Immature natural killer cell (primary cell): ENCODE results near the gene CD69. TPM values are rescaled to one million over a fixed set of nuclear protein-coding genes. Genes with fewer than 3 reads are reported as not detected.

Source experiments
- DNase-seq, 3 donors: peaks; one replicate each; pipeline ENCODE4 v3.0.0; 2022; ENCODE audit warnings: mixed read lengths in 1 of 3
- H3K27ac Mint-ChIP-seq, 6 donors: one replicate each; pipeline ENCODE4 v1.8.0; 2020; ENCODE audit warnings: mixed read lengths in 6 of 6, mild to moderate bottlenecking in 5 of 6, inconsistent platforms in 4 of 6, moderate library complexity in 3 of 6
- H3K27me3 Mint-ChIP-seq, 3 donors: one replicate each; pipeline ENCODE4 v1.8.0; 2020 to 2021; ENCODE audit warnings: low read depth in 3 of 3, mild to moderate bottlenecking in 3 of 3, mixed read lengths in 3 of 3, moderate library complexity in 3 of 3, inconsistent platforms in 1 of 3
- H3K36me3 Mint-ChIP-seq, 3 donors: one replicate each; pipeline ENCODE4 v1.8.0; 2020; ENCODE audit warnings: mixed read lengths in 3 of 3, inconsistent platforms in 2 of 3, mild to moderate bottlenecking in 2 of 3
- H3K4me1 Mint-ChIP-seq, 2 donors: one replicate each; pipeline ENCODE4 v1.8.0; 2020; ENCODE audit warnings: inconsistent platforms in 2 of 2, mild to moderate bottlenecking in 2 of 2, mixed read lengths in 2 of 2, moderate library complexity in 1 of 2
- H3K4me3 Mint-ChIP-seq, 5 donors: one replicate each; pipeline ENCODE4 v1.8.0; 2020; ENCODE audit warnings: mild to moderate bottlenecking in 5 of 5, mixed read lengths in 5 of 5, inconsistent platforms in 3 of 5, moderate library complexity in 3 of 5
- H3K9me3 Mint-ChIP-seq, 6 donors: one replicate each; pipeline ENCODE4 v1.8.0; 2020; ENCODE audit warnings: mild to moderate bottlenecking in 6 of 6, mixed read lengths in 6 of 6, inconsistent platforms in 4 of 6, moderate library complexity in 3 of 6
- polyA plus RNA-seq, 3 donors: library from polyadenylated mRNA; unstranded; fragments of 300-500 nt; fragmentation: Illumina TruSeq; gene quantifications; one replicate each; pipeline ENCODE4 v1.2.3, GENCODE V29; 2021

Gene CD69
- polyA plus RNA-seq, 3 donors from 2014 or later: 142 to 434 (median 240) TPM

DNA sequence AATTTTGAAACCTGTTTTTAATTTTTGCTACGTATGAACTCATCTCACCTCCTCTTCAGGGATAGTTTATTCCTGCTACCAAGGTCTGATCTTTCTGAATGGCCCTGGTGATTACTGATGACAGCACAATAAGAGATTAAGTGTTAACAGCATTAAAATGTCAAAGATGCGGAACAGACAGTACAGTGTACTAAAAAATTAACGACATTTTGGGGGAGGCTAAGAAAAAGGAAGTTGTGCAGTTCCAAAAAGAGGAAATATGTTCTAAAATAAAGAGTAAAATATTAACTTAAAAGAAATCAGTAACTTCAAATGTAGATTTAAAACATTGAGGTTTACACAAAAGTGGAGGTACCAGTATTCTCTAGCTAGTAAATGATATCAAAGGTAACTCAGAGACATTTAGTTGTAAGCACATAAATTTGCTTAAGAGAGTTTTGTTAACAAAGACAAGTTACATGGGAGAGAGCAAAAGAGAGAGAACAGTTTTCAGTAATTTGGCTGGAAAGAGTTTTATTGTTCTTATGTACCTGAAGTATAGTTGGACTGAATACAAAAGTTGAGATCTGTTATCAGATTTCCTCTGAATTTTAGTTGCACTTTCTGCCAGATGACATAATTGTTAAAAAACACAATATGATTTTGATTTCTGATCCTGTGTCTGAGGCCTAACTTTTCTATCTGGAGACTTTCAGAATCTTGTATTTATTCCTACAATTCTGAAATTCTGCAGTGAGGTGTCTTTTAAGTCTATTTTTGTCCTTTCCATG is 23.6 kb downstream of the CD69 start:
- no peak for DNase-seq
- Mint-ChIP-seq H3K4me1 (peaks cover 46 to 65% of the 10 kb centered on the region in 2 donors), H3K4me3 (peak overlapping the region in 3 of 5 donors; percentile 5 to 36 (median 16))

DNA sequence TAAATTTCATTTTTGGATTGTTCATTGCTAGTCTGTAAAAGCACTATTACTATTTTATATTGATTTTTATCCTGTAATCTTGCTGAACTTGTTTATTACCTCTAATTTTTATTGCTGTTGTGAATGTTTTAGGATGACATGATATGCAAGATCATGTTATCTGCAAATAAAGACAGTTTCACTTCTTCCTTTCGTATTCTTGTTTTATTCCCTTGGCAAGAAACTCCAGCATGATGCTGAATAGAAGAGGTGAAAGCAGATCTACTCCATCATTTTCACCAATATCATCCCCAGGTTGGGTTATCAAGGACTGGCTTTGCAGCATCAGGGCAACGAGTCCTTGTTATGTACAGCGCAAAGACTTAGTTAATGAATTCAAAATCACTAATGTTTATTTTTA is 25.1 kb downstream of the CD69 start:
- no peak for DNase-seq
- H3K27me3 Mint-ChIP-seq: peaks cover 2% of the 10 kb centered on the region in 3 donors
- H3K27ac Mint-ChIP-seq: no peak overlapping the region
- no peak overlapping the region for H3K4me3 Mint-ChIP-seq
- H3K36me3 Mint-ChIP-seq: no peaks in the 10 kb centered on the region
- H3K9me3 Mint-ChIP-seq: no peaks in the 10 kb centered on the region
- peaks cover 37 to 54% of the 10 kb centered on the region in 2 donors for H3K4me1 Mint-ChIP-seq

More for the DNA sequence above, 23.6 kb downstream of the CD69 start:
- Mint-ChIP-seq H3K36me3 (no peaks in the 10 kb centered on the region), H3K27ac (peak overlapping the region; percentile 33 to 88 (median 62)), H3K9me3 (no peaks in the 10 kb centered on the region), H3K27me3 (peaks cover 3 to 7% (median 4%) of the 10 kb centered on the region in 3 donors)

DNA sequence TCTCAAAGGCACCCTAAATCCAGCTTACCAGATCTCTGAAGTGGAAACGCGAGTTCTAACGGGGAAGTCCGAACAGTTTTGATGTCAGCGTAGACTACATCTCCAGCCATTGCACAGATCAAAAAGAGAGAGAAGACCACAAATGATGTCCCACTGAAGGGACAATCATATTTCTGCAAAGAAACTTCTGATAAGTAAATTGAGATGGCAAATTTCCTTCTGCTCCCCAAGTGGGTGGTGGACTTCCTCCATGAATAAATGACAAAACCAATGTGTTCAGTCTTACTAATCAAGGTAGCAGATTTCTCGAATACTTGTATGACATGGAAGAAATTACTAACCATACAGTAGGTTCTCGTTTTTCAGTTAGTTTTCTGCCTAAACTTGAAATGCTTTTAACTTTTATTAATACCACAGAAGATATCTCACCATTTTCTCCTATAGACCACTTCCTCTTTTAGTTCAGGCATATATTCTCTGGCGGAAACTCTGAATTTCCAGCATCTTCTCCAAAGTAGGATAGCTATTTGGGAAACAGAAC is 27.7 kb downstream of the CD69 start, which contains the start of gene CLECL1:
Gene CLECL1, minus strand, starts transcription at position 177 of the 541 bp plus-strand sequence.
- peak within 1 kb of the TSS in 4 of 6 donors; percentile 1 to 64 (median 32) for H3K27ac Mint-ChIP-seq
- peaks cover 20 to 35% of the 10 kb centered on the region in 2 donors for H3K4me1 Mint-ChIP-seq
- no peak for DNase-seq
- H3K36me3 Mint-ChIP-seq: no peaks in the 10 kb centered on the region
- H3K4me3 Mint-ChIP-seq: peak within 1 kb of the TSS in 4 of 5 donors; percentile 10 to 47 (median 30)
- H3K9me3 Mint-ChIP-seq: no peaks in the 10 kb centered on the region
- H3K27me3 Mint-ChIP-seq: peaks cover 2% of the 10 kb centered on the region in 3 donors

DNA sequence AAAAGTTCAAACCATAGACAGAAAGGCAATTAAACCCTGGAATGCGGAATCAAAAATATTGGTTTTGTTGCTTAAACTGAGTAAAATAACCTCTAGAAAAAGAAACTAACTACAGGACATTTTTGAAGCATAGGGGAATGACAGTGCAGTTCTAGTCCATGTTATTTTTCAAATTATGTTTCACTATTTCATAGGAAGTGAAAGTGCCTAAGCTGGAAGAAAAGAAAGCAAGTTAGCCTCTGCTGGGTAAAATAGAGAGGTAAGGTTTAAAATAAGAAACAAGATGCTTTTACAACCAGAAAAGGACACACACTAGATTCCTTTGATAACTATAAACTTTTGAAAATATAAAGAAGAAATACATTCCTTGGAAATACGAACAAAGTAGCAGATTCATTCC is 28.9 kb downstream of the CD69 start:
- Mint-ChIP-seq H3K27ac (no peak overlapping the region), H3K36me3 (no peaks in the 10 kb centered on the region), H3K9me3 (no peaks in the 10 kb centered on the region), H3K4me1 (peaks cover 10 to 24% of the 10 kb centered on the region in 2 donors), H3K4me3 (peak overlapping the region in 1 of 5 donors; percentile 3), H3K27me3 (peaks cover 2% of the 10 kb centered on the region in 3 donors)
- DNase-seq: no peak

DNA sequence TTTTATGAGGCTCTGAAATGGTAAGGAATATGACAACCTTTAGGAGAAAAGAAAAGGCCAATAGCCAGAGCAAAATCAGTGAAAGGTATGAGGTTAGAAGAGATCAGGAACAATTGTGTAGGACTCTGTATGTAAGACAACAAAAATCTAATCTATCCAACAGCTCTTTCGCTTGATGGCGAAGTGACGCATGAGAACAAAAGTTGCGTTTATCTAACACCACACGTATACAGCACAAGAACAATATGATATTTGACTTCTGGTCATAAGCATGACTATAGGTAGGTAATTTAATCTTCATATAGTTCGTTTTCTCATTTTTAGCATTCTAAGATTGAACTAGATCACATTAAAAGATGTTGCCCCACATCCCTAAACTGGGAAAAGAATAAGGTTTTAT is 29.3 kb downstream of the CD69 start:
- Mint-ChIP-seq H3K36me3 (no peaks in the 10 kb centered on the region), H3K27me3 (peaks cover 2% of the 10 kb centered on the region in 3 donors), H3K27ac (no peak overlapping the region), H3K4me1 (peaks cover 7 to 19% of the 10 kb centered on the region in 2 donors), H3K4me3 (peak overlapping the region in 1 of 5 donors; percentile 3), H3K9me3 (no peaks in the 10 kb centered on the region)
- DNase-seq: no peak

DNA sequence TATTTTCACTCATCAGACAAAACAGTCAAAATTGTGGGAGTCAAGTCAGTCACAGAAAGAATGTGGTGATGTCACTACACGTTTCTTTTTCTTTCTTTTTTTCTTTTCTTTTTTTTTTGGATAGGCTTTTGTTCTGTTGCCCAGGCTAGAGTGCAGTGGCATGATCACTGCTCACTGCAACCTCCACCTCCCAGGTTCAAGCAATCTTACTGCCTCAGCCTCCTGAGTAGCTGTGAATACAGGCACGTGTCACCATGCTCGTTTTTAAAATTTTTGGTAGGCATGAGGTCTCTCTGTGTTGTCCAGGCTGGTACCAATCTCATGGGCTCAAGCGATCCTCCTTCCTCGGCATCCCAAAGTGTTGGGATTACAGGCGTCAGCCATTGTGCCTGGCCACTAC is 30.1 kb downstream of the CD69 start:
- no peak overlapping the region for H3K4me3 Mint-ChIP-seq
- H3K27me3 Mint-ChIP-seq: peaks cover 2 to 4% (median 2%) of the 10 kb centered on the region in 3 donors
- H3K9me3 Mint-ChIP-seq: no peaks in the 10 kb centered on the region
- no peak overlapping the region for H3K27ac Mint-ChIP-seq
- H3K36me3 Mint-ChIP-seq: no peaks in the 10 kb centered on the region
- no peak for DNase-seq
- peaks cover 7 to 18% of the 10 kb centered on the region in 2 donors for H3K4me1 Mint-ChIP-seq

DNA sequence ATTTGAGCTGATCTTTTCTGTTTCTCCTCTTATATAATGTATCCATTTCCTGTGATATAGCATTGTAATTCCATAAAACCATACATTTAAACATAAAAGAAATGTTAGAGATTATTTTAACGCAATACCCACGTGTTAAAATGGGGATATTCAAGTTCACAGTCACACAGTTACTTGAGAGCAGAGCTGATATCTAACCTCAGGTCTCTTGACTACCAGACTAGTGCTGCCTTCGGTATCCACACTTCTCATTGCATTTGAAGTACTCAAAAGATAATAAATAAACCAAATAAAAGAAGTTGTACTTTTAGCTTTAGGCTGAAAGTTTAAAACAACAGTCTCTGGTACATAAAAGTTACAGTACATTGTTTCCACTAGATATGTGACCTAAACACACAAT is 30.7 kb downstream of the CD69 start:
- Mint-ChIP-seq H3K36me3 (no peaks in the 10 kb centered on the region), H3K4me1 (peaks cover 7 to 18% of the 10 kb centered on the region in 2 donors), H3K4me3 (no peak overlapping the region), H3K27ac (peak overlapping the region in 1 of 6 donors; percentile 31), H3K9me3 (no peaks in the 10 kb centered on the region), H3K27me3 (peaks cover 2 to 4% (median 2%) of the 10 kb centered on the region in 3 donors)
- no peak for DNase-seq

DNA sequence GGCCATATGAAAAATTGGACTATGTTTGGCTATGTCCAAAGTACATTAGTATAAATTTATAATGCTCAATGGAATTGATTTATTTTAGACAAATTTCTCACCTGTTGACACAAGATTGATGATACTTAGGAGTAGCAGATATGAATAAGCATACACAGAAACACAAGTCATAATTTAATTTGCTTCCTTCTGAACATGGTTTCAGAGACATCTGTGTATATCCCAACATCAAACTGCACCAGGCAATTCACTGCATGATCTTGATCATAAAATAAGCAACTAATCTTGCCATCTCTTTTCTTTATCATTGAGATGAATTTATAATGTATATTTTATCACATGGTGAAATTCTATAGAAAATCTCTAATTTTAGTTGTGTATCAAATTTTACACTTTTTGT is 31.6 kb downstream of the CD69 start:
- Mint-ChIP-seq H3K4me3 (no peak overlapping the region), H3K27me3 (peaks cover 2 to 6% (median 5%) of the 10 kb centered on the region in 3 donors), H3K36me3 (no peaks in the 10 kb centered on the region), H3K9me3 (no peaks in the 10 kb centered on the region), H3K27ac (no peak overlapping the region), H3K4me1 (peaks cover 7 to 18% of the 10 kb centered on the region in 2 donors)
- DNase-seq: no peak

DNA sequence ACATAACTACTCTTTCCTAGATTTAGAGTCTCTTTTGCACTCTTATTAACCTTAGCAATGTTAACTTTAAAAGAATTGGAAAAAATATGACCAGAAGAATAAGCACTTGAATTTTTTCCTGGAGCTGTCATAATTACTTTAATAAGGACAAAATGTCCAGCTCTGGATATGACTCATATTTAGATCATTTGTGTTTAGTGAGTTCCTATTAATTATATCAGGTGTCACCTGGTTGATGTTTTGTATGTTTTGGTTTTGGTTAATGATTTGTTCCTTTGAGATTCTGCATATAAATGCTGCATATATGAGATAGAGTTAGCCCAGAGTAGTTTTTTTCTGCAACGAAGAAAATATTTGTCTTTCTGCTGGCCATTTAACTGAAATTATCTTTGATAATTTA is 32.9 kb downstream of the CD69 start:
- no peaks in the 10 kb centered on the region for H3K9me3 Mint-ChIP-seq
- peaks cover 2 to 11% of the 10 kb centered on the region in 2 donors for H3K4me1 Mint-ChIP-seq
- DNase-seq: no peak
- H3K27ac Mint-ChIP-seq: no peak overlapping the region
- peaks cover 0 to 4% (median 0%) of the 10 kb centered on the region in 3 donors for H3K36me3 Mint-ChIP-seq
- peaks cover 2 to 6% (median 5%) of the 10 kb centered on the region in 3 donors for H3K27me3 Mint-ChIP-seq
- no peak overlapping the region for H3K4me3 Mint-ChIP-seq

DNA sequence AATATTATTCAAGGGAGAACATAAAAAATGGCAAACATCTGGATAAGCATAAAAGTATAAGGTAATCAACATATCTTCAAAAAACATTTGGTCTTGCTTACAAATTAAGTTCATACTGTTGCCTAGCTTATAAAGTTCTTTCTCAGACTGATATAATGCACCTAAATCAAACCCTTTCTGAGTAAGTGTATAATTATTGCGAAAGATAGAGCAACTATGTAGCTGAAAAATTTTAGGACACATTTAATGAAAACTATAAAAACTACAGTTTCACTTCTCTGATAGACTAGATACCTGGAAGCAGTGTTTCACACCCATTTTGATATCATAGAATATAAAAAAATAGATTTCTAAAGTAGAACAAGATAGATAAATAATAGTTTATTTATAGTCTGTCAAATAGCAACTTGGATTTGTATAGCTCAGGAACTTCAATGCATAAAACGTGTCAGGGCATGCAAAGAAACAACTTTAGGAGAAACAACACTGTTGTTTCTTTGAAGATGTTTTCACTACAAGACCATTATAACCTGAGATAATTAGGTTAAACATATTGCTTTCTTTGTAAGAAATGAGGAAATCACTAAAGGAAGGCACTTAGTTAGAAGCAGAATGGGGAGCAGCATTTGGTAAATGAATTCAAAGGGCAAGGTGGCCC is 35.4 kb downstream of the CD69 start:
- Mint-ChIP-seq H3K36me3 (peaks cover 0 to 4% (median 0%) of the 10 kb centered on the region in 3 donors), H3K27me3 (peaks cover 0 to 15% (median 4%) of the 10 kb centered on the region in 3 donors), H3K27ac (no peak overlapping the region), H3K4me3 (no peak overlapping the region), H3K4me1 (no peaks in the 10 kb centered on the region), H3K9me3 (no peaks in the 10 kb centered on the region)
- no peak for DNase-seq

DNA sequence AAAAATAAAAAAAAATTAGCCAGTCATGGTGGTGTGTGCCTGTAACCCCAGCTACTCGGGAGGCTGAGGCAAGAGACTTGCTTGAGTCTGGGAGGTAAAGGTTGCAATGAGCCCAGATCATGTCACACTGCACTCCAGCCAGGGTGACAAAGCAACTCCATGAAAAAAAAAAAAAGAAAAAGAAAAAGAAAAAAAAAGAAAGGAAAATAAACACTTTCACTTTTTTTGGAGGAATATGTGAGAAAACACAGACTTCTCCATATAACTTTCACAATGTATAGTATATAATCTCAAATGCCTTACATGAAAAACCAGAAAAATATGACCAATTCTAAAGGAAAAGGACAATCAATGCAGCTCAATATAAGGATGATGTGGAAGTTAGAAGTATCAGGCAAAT is 36.7 kb downstream of the CD69 start:
- no peak for DNase-seq
- Mint-ChIP-seq H3K4me3 (no peak overlapping the region), H3K36me3 (peaks cover 0 to 4% (median 0%) of the 10 kb centered on the region in 3 donors), H3K4me1 (no peaks in the 10 kb centered on the region), H3K9me3 (no peaks in the 10 kb centered on the region), H3K27me3 (peaks cover 0 to 20% (median 4%) of the 10 kb centered on the region in 3 donors), H3K27ac (no peak overlapping the region)

DNA sequence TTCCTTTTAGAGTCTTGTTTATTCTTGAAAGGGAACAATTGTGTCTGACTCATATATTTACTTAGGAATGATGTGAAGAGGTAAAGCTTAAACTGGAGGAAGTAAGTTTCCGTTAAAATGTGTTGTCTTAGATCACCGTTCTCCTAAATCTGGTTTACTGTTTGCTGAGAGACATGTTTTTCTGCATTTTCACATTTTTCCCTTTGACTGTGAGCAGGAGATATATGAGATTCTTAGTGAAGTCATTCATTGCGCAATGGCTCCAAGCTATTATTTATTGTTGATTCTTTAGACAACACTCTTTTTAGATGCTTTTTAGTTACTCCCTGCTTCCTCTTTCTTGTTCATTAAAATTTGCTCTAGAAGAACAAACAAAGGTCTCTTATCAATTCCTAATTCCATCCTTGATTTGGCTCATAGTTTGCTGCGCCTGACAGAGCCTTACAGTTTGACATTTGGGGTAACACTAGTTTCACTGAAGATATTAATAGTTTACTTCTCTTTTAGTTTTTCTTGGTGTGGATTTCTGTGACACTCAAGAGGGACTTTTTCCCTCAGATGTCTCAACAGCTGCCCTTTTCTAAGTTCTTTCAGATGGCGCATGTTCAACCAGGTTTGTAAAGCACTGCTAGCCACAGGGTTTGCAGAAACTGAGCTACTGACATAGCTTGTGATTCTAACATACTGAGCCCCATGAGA is 39.2 kb downstream of the CD69 start:
- Mint-ChIP-seq H3K4me1 (no peaks in the 10 kb centered on the region), H3K36me3 (peaks cover 0 to 4% (median 0%) of the 10 kb centered on the region in 3 donors), H3K27ac (no peak overlapping the region), H3K9me3 (no peaks in the 10 kb centered on the region), H3K4me3 (no peak overlapping the region), H3K27me3 (peaks cover under 1 to 20% (median 4%) of the 10 kb centered on the region in 3 donors)
- no peak for DNase-seq

DNA sequence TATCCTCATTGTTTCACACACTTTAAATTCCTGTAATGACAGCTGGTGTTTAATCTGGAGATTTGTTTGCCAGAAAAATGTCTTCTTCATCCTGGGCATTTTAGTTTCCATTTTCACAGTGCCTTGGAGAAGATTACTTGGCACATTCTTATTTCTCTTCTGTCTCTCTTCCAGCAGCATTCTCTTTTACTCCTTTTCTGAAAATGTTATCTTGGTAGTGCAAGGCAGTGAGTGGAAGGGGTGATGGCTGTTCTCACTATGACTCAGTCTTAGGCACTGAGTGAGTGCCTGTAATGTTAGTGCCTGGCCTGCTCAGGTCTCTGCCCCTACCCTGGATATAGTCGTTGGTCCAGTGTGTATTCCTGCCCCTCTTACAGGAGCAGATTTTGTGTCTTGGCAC is 40.9 kb downstream of the CD69 start:
- H3K4me1 Mint-ChIP-seq: no peaks in the 10 kb centered on the region
- no peaks in the 10 kb centered on the region for H3K9me3 Mint-ChIP-seq
- peaks cover 2 to 22% (median 3%) of the 10 kb centered on the region in 3 donors for H3K27me3 Mint-ChIP-seq
- DNase-seq: no peak
- H3K4me3 Mint-ChIP-seq: no peak overlapping the region
- H3K27ac Mint-ChIP-seq: no peak overlapping the region
- peaks cover 0 to 7% (median 0%) of the 10 kb centered on the region in 3 donors for H3K36me3 Mint-ChIP-seq
